HepG2 (cell line): Measurements from ENCODE around the gene MON1A. TPM values are rescaled to one million over a fixed set of nuclear protein-coding genes. Genes with fewer than 3 reads are reported as not detected.

Experiments used
- polyA plus RNA-seq, 8 experiments: library from polyadenylated mRNA; depleted of rRNA in 3 of 8; stranded (reverse) in 7 of 8; unstranded in 1 of 8; fragments of >200 nt; fragmentation: Illumina TruSeq in 4 of 8; extraction: Trizol in 4 of 8; gene quantifications; 2 replicates each; pipeline versions ENCODE4 v1.2.1 to v1.2.3, GENCODE V29; 2011 to 2016; ENCODE audit warnings: low read depth in 4 of 8, missing spikeins in 1 of 8, mixed read lengths in 1 of 8; ENCODE audit not compliant: insufficient read depth in 1 of 8
- small RNA-seq, 3 experiments: library from RNA; depleted of rRNA; stranded (forward); fragments of <200 nt; gene quantifications; one replicate each; pipeline ENCODE3, GENCODE V24; 2012; ENCODE audit warnings: low read depth in 2 of 3, low replicate concordance in 1 of 3; ENCODE audit not compliant: insufficient read length in 3 of 3, insufficient read depth in 2 of 3
- total RNA-seq, 5 experiments: library from RNA; depleted of rRNA; stranded (reverse); fragments of >200 nt; fragmentation: Illumina TruSeq; extraction: Trizol; gene quantifications; 2 replicates each; pipeline ENCODE4 v1.2.3, GENCODE V29; 2016; ENCODE audit warnings: low read depth in 1 of 5

The MON1A gene
- total and polyA plus RNA-seq, 2 of the 13 experiments (the other 11 are each of a cell fraction or from before 2014, with no cell fraction given), result 4.6 to 9.0 TPM

Small RNA genes within 50 kb of the gene (small RNA-seq; reads per million reads assigned to genes)
- gene RN7SL217P, result 0 reads per million in 3 experiments

Other genes starting within 250 kb of the MON1A start
- 26.7 and 189 TPM in 2 replicates for gene MST1, start 240.3 kb downstream of the MON1A start, total RNA-seq (2016; rRNA removed; fragmentation: Illumina TruSeq; extraction: Trizol)
- 452 and 686 TPM in 2 replicates for gene MST1, start 240.3 kb downstream of the MON1A start, polyA plus RNA-seq (2011; rRNA removed)
- 16.1 and 29.9 TPM in 2 replicates for gene RNF123, start 240.3 kb downstream of the MON1A start, total RNA-seq (2016; rRNA removed; fragmentation: Illumina TruSeq; extraction: Trizol)
- 82.2 and 91.9 TPM in 2 replicates for gene RNF123, start 240.3 kb downstream of the MON1A start, polyA plus RNA-seq (2011; rRNA removed)
- 0.35 TPM in 1 of 2 replicates, not detected in the other for gene AMIGO3, start 210.1 kb downstream of the MON1A start, total RNA-seq (2016; rRNA removed; fragmentation: Illumina TruSeq; extraction: Trizol)
- gene AMIGO3, start 210.1 kb downstream of the MON1A start, polyA plus RNA-seq (2011; rRNA removed), result 0.21 TPM in 1 of 2 replicates, not detected in the other
- 21.7 and 23.1 TPM in 2 replicates for gene GMPPB, start 205.9 kb downstream of the MON1A start, total RNA-seq (2016; rRNA removed; fragmentation: Illumina TruSeq; extraction: Trizol)
- 6.5 and 9.1 TPM in 2 replicates for gene GMPPB, start 205.9 kb downstream of the MON1A start, polyA plus RNA-seq (2011; rRNA removed)
- gene IP6K1, start 143.3 kb downstream of the MON1A start, total RNA-seq (2016; rRNA removed; fragmentation: Illumina TruSeq; extraction: Trizol), result 17.7 and 20.0 TPM in 2 replicates
- gene IP6K1, start 143.3 kb downstream of the MON1A start, polyA plus RNA-seq (2011; rRNA removed), result 29.7 and 38.8 TPM in 2 replicates
- gene CDHR4, start 129.9 kb downstream of the MON1A start, total RNA-seq (2016; rRNA removed; fragmentation: Illumina TruSeq; extraction: Trizol), result not detected in 2 replicates
- 0.21 and 0.26 TPM in 2 replicates for gene CDHR4, start 129.9 kb downstream of the MON1A start, polyA plus RNA-seq (2011; rRNA removed)
- 0.22 TPM in 1 of 2 replicates, not detected in the other for gene INKA1, start 126.5 kb downstream of the MON1A start, total RNA-seq (2016; rRNA removed; fragmentation: Illumina TruSeq; extraction: Trizol)
- 0.41 and 0.77 TPM in 2 replicates for gene INKA1, start 126.5 kb downstream of the MON1A start, polyA plus RNA-seq (2011; rRNA removed)
- 5.8 and 9.5 TPM in 2 replicates for gene UBA7, start 115.9 kb downstream of the MON1A start, total RNA-seq (2016; rRNA removed; fragmentation: Illumina TruSeq; extraction: Trizol)
- gene UBA7, start 115.9 kb downstream of the MON1A start, polyA plus RNA-seq (2011; rRNA removed), result 16.5 and 20.2 TPM in 2 replicates
- 13.7 and 23.9 TPM in 2 replicates for gene TRAIP, start 73.2 kb downstream of the MON1A start, total RNA-seq (2016; rRNA removed; fragmentation: Illumina TruSeq; extraction: Trizol)
- 13.9 and 15.1 TPM in 2 replicates for gene TRAIP, start 73.2 kb downstream of the MON1A start, polyA plus RNA-seq (2011; rRNA removed)
- 0.13 and 0.15 TPM in 2 replicates for gene CAMKV, start 59.9 kb downstream of the MON1A start, total RNA-seq (2016; rRNA removed; fragmentation: Illumina TruSeq; extraction: Trizol)
- gene CAMKV, start 59.9 kb downstream of the MON1A start, polyA plus RNA-seq (2011; rRNA removed), result 0.13 and 0.22 TPM in 2 replicates
- gene MST1R, start 25.9 kb downstream of the MON1A start, total RNA-seq (2016; rRNA removed; fragmentation: Illumina TruSeq; extraction: Trizol), result 0.11 and 0.13 TPM in 2 replicates
- 0.72 and 0.77 TPM in 2 replicates for gene MST1R, start 25.9 kb downstream of the MON1A start, polyA plus RNA-seq (2011; rRNA removed)
- gene RBM6, start 10.3 kb upstream of the MON1A start, total RNA-seq (2016; rRNA removed; fragmentation: Illumina TruSeq; extraction: Trizol), result 51.6 and 86.1 TPM in 2 replicates
- gene RBM6, start 10.3 kb upstream of the MON1A start, polyA plus RNA-seq (2011; rRNA removed), result 72.7 and 90.4 TPM in 2 replicates
- gene RBM5, start 159.1 kb upstream of the MON1A start, total RNA-seq (2016; rRNA removed; fragmentation: Illumina TruSeq; extraction: Trizol), result 65.0 and 106 TPM in 2 replicates
- gene RBM5, start 159.1 kb upstream of the MON1A start, polyA plus RNA-seq (2011; rRNA removed), result 204 and 254 TPM in 2 replicates
- 3.6 and 7.6 TPM in 2 replicates for gene SEMA3F, start 225.5 kb upstream of the MON1A start, total RNA-seq (2016; rRNA removed; fragmentation: Illumina TruSeq; extraction: Trizol)
- 14.8 and 17.2 TPM in 2 replicates for gene SEMA3F, start 225.5 kb upstream of the MON1A start, polyA plus RNA-seq (2011; rRNA removed)